Adipocyte (in vitro differentiated cells): ENCODE measurements around the gene NDUFA11.

Source experiments
- DNase-seq: peaks from one replicate; pipeline ENCODE4 v3.0.0-alpha.2; 2015; ENCODE audit warnings: low read depth
- H3K27me3 ChIP-seq: replicated peaks from 2 replicates; pipeline ENCODE4 v1.7.0; 2013; ENCODE audit warnings: mild to moderate bottlenecking, low read length, moderate library complexity; ENCODE audit not compliant: control insufficient read depth, insufficient read depth
- H3K36me3 ChIP-seq: 2 replicates; pipeline ENCODE4 v1.7.0; 2013; ENCODE audit warnings: low read length, mild to moderate bottlenecking, moderate library complexity; ENCODE audit not compliant: control insufficient read depth, insufficient read depth, severe bottlenecking
- H3K4me1 ChIP-seq: 2 replicates; pipeline ENCODE4 v1.7.0; 2013; ENCODE audit warnings: mild to moderate bottlenecking, low read length, moderate library complexity; ENCODE audit not compliant: control insufficient read depth, insufficient read depth
- H3K4me3 ChIP-seq: 2 replicates; pipeline ENCODE4 v1.7.0; 2013; ENCODE audit warnings: mild to moderate bottlenecking, low read length, moderate library complexity
- H3K9ac ChIP-seq: 2 replicates; pipeline ENCODE4 v1.7.0; 2013; ENCODE audit warnings: mild to moderate bottlenecking, low read length, moderate library complexity
- H3K9me3 ChIP-seq: 2 replicates; pipeline ENCODE4 v1.7.0; 2013; ENCODE audit warnings: mild to moderate bottlenecking, low read length, moderate library complexity; ENCODE audit not compliant: control insufficient read depth

Gene NDUFA11

GRCh38 chr19:5904352-5905113, 943 bp upstream of the NDUFA11 start, which contains the start of gene VMAC:
Gene VMAC (plus strand): TSS chr19:5904872. CDS start chr19:5904891, 19 bp downstream.
- peaks cover 15% of the 10 kb centered on the region for H3K36me3 ChIP-seq
- no peaks in the 10 kb centered on the region for H3K27me3 ChIP-seq
- peaks cover 24% of the 10 kb centered on the region for H3K4me1 ChIP-seq
- H3K9me3 ChIP-seq, result no peaks in the 10 kb centered on the region
- peak; percentile 100 for DNase-seq
- peak within 1 kb of the TSS; percentile 100 for H3K9ac ChIP-seq
- peak within 1 kb of the TSS; percentile 100 for H3K4me3 ChIP-seq

- peak; percentile 74 for DNase-seq
- H3K4me3 ChIP-seq, result peak overlapping the region; percentile 100
- no peaks in the 10 kb centered on the region for H3K9me3 ChIP-seq
- no peaks in the 10 kb centered on the region for H3K27me3 ChIP-seq
- H3K36me3 ChIP-seq, result peaks cover 7% of the 10 kb centered on the region
- peak overlapping the region; percentile 100 for H3K9ac ChIP-seq
- peaks cover 24% of the 10 kb centered on the region for H3K4me1 ChIP-seq
These were observed 450 bp downstream of the NDUFA11 start for GRCh38 chr19:5903056-5903623.

GRCh38 chr19:5900976-5901375, 2.6 kb downstream of the NDUFA11 start:
- H3K36me3 ChIP-seq, result peaks cover 17% of the 10 kb centered on the region
- no peaks in the 10 kb centered on the region for H3K9me3 ChIP-seq
- no peak overlapping the region for H3K4me3 ChIP-seq
- H3K9ac ChIP-seq, result peak overlapping the region; percentile 13
- DNase-seq, result no peak
- H3K27me3 ChIP-seq, result no peaks in the 10 kb centered on the region
- H3K4me1 ChIP-seq, result peaks cover 24% of the 10 kb centered on the region

GRCh38 chr19:5899728-5900526, 3.7 kb downstream of the NDUFA11 start:
- peaks cover 16% of the 10 kb centered on the region for H3K4me1 ChIP-seq
- no peak overlapping the region for H3K4me3 ChIP-seq
- no peaks in the 10 kb centered on the region for H3K9me3 ChIP-seq
- no peaks in the 10 kb centered on the region for H3K27me3 ChIP-seq
- H3K36me3 ChIP-seq, result peaks cover 27% of the 10 kb centered on the region
- no peak overlapping the region for H3K9ac ChIP-seq
- DNase-seq, result no peak

- Histone ChIP-seq H3K36me3 (peaks cover 31% of the 10 kb centered on the region), H3K4me1 (peaks cover 11% of the 10 kb centered on the region), H3K9me3 (no peaks in the 10 kb centered on the region), H3K9ac (no peak overlapping the region), H3K4me3 (no peak overlapping the region), H3K27me3 (no peaks in the 10 kb centered on the region)
- DNase-seq, result no peak
These were observed 6.2 kb downstream of the NDUFA11 start for GRCh38 chr19:5897189-5897969.

GRCh38 chr19:5896365-5897076, 7.1 kb downstream of the NDUFA11 start:
- no peak for DNase-seq
- H3K4me1 ChIP-seq, result peaks cover 15% of the 10 kb centered on the region
- H3K4me3 ChIP-seq, result no peak overlapping the region
- H3K9me3 ChIP-seq, result no peaks in the 10 kb centered on the region
- no peak overlapping the region for H3K9ac ChIP-seq
- H3K27me3 ChIP-seq, result peaks cover 3% of the 10 kb centered on the region
- H3K36me3 ChIP-seq, result peaks cover 31% of the 10 kb centered on the region

- Histone ChIP-seq H3K4me3 (no peak overlapping the region), H3K36me3 (peaks cover 31% of the 10 kb centered on the region), H3K4me1 (peaks cover 9% of the 10 kb centered on the region), H3K27me3 (peaks cover 4% of the 10 kb centered on the region), H3K9me3 (no peaks in the 10 kb centered on the region), H3K9ac (no peak overlapping the region)
- no peak for DNase-seq
These were observed 7.7 kb downstream of the NDUFA11 start for GRCh38 chr19:5895890-5896289.

- DNase-seq, result no peak
These were observed 8.2 kb downstream of the NDUFA11 start for GRCh38 chr19:5895409-5895808.

GRCh38 chr19:5894704-5895349, 8.8 kb downstream of the NDUFA11 start:
- DNase-seq, result no peak
- H3K9ac ChIP-seq, result no peak overlapping the region
- no peaks in the 10 kb centered on the region for H3K9me3 ChIP-seq
- peaks cover 26% of the 10 kb centered on the region for H3K36me3 ChIP-seq
- H3K4me1 ChIP-seq, result peaks cover 13% of the 10 kb centered on the region
- no peak overlapping the region for H3K4me3 ChIP-seq
- peaks cover 4% of the 10 kb centered on the region for H3K27me3 ChIP-seq

More at GRCh38 chr19:5895409-5895808, 8.2 kb downstream of the NDUFA11 start:
- Histone ChIP-seq H3K9me3 (no peaks in the 10 kb centered on the region), H3K27me3 (peaks cover 4% of the 10 kb centered on the region), H3K4me3 (no peak overlapping the region), H3K36me3 (peaks cover 31% of the 10 kb centered on the region), H3K4me1 (peaks cover 9% of the 10 kb centered on the region), H3K9ac (no peak overlapping the region)
